ENCODE data around the gene ERC2. TPM values are rescaled to one million over a fixed set of nuclear protein-coding genes. Genes with fewer than 3 reads are reported as not detected.

The ERC2 gene
- polyA plus RNA-seq, 1 experiment = 0.07 TPM

DNA sequence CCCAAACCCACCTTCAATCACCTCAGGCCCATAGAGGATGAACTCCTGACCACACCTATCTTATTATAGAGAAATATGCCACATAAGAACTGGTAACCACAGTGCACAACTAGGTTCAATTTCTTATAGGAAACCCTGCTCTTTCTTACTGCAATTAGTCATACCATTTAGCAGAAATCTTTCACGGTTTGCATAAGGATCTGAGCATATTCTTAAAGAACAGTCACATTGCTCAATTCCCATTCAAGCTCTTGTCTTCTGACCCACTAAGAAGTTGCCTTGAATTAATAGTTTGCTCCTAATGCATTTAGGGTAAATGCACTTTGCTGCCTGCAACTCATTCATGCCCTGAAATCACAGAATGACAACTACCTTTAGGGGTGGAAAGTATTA is 9.2 kb downstream of the ERC2 start:
- H3K9me3 ChIP-seq (ENCODE audit: control insufficient read depth, insufficient read depth, low read length) = no peaks in the 10 kb centered on the region
- POLR2A ChIA-PET = no interaction called here
- CTCF ChIA-PET = no interaction called here
- TF ChIP-seq, protein P1, sequence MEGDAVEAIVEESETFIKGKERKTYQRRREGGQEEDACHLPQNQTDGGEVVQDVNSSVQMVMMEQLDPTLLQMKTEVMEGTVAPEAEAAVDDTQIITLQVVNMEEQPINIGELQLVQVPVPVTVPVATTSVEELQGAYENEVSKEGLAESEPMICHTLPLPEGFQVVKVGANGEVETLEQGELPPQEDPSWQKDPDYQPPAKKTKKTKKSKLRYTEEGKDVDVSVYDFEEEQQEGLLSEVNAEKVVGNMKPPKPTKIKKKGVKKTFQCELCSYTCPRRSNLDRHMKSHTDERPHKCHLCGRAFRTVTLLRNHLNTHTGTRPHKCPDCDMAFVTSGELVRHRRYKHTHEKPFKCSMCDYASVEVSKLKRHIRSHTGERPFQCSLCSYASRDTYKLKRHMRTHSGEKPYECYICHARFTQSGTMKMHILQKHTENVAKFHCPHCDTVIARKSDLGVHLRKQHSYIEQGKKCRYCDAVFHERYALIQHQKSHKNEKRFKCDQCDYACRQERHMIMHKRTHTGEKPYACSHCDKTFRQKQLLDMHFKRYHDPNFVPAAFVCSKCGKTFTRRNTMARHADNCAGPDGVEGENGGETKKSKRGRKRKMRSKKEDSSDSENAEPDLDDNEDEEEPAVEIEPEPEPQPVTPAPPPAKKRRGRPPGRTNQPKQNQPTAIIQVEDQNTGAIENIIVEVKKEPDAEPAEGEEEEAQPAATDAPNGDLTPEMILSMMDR (IDR thresholded peaks at IDR 0.05; ENCODE audit: low read depth, low read length) = no peak
- no peak for DNase-seq (ENCODE audit: low read depth, low spot score)
- no peak overlapping the region for H3K27ac ChIP-seq (ENCODE audit: low read depth, low read length)
- no peak overlapping the region for H3K4me3 ChIP-seq (ENCODE audit: low read depth, low read length)
- H3K27me3 ChIP-seq (ENCODE audit: control insufficient read depth, insufficient read depth, low read length) = no peaks in the 10 kb centered on the region

DNA sequence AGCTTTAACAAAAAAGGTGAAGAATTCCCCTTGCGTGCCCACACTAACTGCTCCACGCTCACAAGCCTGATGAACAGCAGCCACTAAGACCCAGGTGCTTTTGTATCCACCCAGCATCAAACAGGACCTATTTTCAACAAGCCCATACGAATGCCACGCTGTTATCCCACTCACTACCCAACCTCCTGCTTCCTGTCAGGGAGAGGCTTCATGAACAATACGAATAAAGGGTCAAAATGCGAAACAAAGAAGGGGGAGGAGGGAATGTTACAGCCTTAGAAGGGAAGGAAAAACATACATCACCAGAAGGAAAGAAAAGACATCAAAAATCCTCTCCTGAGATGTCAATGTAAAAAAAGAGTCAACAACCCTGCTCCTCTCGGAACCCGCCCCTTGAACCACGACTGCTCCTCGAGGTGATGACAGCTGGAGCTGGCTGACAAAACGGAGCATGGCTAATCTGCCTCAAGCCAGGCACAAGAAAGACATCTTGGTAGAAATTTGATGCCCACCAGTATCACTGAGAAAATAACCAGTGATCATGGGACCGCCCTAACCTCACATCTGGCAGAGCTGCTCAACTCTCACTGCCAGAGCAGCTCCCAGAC is 9.7 kb downstream of the ERC2 start:
- TF ChIP-seq, protein P1 (IDR thresholded peaks at IDR 0.05; ENCODE audit: low read depth, low read length) = no peak
- ChIA-PET CTCF (no interaction called here), POLR2A (no interaction called here)
- H3K4me3 ChIP-seq (ENCODE audit: low read depth, low read length) = no peak overlapping the region
- no peak for DNase-seq (ENCODE audit: low read depth, low spot score)
- no peak overlapping the region for H3K27ac ChIP-seq (ENCODE audit: low read depth, low read length)
- H3K9me3 ChIP-seq (ENCODE audit: control insufficient read depth, insufficient read depth, low read length) = no peaks in the 10 kb centered on the region
- H3K27me3 ChIP-seq (ENCODE audit: control insufficient read depth, insufficient read depth, low read length) = no peaks in the 10 kb centered on the region

DNA sequence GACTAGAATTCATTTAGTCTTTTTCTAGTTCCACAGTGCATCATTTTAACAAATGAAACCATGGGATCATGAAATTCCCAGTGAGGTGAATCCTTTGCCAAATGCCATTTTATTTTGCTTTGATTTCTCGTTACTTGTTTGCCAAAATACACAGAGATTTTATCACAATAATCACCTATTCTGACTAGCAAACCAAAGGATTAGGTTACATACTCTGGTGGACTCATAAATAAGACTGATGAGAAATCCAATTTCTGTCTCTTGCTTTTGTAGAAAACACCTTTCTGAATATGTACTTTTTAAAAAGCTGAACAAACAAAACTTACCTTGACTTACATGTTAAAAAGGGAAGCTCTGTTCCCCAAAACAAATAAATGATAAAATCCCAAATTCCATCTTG is 12.2 kb downstream of the ERC2 start:
- TF ChIP-seq, protein P1 (IDR thresholded peaks at IDR 0.05; ENCODE audit: low read depth, low read length) = no peak
- POLR2A ChIA-PET = no interaction called here

DNA sequence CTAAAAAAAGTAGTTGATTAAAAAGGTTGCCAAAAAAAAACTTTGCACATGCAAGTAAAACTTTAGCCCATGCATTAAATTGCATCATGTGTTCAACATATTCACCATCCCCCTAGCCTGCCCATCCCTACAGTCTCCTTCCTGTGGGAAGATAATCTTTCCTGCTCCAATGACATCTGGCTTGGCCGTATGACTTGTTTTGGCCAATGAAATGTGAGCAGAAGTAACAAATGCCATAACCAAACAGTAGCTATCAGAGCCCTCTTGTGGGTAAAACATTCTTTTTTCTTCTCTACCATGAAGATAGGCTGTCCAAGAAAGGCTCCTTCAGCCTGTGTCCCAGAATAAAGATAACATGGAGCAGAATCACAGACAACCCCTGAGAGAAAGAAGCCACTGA is 15.3 kb downstream of the ERC2 start:
- Histone ChIP-seq H3K4me3 (ENCODE audit: low read depth, low read length) (no peak overlapping the region), H3K27ac (ENCODE audit: low read depth, low read length) (no peak overlapping the region), H3K27me3 (ENCODE audit: control insufficient read depth, insufficient read depth, low read length) (no peaks in the 10 kb centered on the region), H3K9me3 (ENCODE audit: control insufficient read depth, insufficient read depth, low read length) (no peaks in the 10 kb centered on the region)
- no peak for DNase-seq (ENCODE audit: low read depth, low spot score)
- ChIA-PET CTCF (no interaction called here), POLR2A (no interaction called here)
- TF ChIP-seq, protein P1 (IDR thresholded peaks at IDR 0.05; ENCODE audit: low read depth, low read length) = no peak

More for the DNA sequence above, 12.2 kb downstream of the ERC2 start:
- no peak overlapping the region for H3K4me3 ChIP-seq (ENCODE audit: low read depth, low read length)
- no peaks in the 10 kb centered on the region for H3K27me3 ChIP-seq (ENCODE audit: control insufficient read depth, insufficient read depth, low read length)
- H3K9me3 ChIP-seq (ENCODE audit: control insufficient read depth, insufficient read depth, low read length) = no peaks in the 10 kb centered on the region
- CTCF ChIA-PET = interaction anchor here (1.6 kb wide), 1 partner anchor 117 kb away, joined by 3 read pairs; no protein-coding TSS in a partner anchor
- H3K27ac ChIP-seq (ENCODE audit: low read depth, low read length) = no peak overlapping the region
- DNase-seq (ENCODE audit: low read depth, low spot score) = no peak

DNA sequence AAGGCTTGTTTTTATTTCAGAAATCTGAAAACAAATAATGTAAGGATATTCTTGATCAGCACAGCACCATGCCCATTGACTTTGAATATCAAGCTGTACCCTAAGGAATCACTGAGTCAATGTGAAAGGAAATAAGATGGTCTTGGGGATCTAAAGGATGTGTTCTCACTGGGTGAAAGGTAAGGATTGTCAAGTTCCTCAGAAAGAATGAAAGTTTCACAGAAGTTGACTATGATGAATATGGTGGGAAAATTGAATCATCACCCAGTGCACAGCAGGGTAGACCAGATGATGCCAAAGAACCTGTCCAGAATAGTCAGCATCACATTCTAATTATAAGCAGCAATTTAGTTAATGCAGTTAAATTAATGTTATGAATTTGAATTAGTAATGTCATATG is 16.2 kb downstream of the ERC2 start:
- no peak for DNase-seq (ENCODE audit: low read depth, low spot score)
- TF ChIP-seq, protein P1 (IDR thresholded peaks at IDR 0.05; ENCODE audit: low read depth, low read length) = no peak
- Histone ChIP-seq H3K4me3 (ENCODE audit: low read depth, low read length) (no peak overlapping the region), H3K27ac (ENCODE audit: low read depth, low read length) (no peak overlapping the region), H3K27me3 (ENCODE audit: control insufficient read depth, insufficient read depth, low read length) (no peaks in the 10 kb centered on the region), H3K9me3 (ENCODE audit: control insufficient read depth, insufficient read depth, low read length) (no peaks in the 10 kb centered on the region)
- POLR2A ChIA-PET = no interaction called here
- CTCF ChIA-PET = no interaction called here
